Right lobe of liver (tissue), 6 donors: ENCODE results near the gene TRAPPC3. TPM values are rescaled to one million over a fixed set of nuclear protein-coding genes. Genes with fewer than 3 reads are reported as not detected.
A peak's percentile ranks its signal among the peaks of the same experiment; 100 is the strongest.

Experiments
- ATAC-seq, 4 donors: fragments of 200-7000 bp; cut with Tn5 transposase; one replicate each; pipeline ENCODE4 v1.9.1; 2020; ENCODE audit warnings: mild to moderate bottlenecking in 4 of 4, moderate library complexity in 4 of 4
- DNase-seq, 3 donors: peaks; one replicate each; pipeline ENCODE4 v3.0.0-alpha.2; 2020
- H3K27ac ChIP-seq, 3 donors: fragments of 200-600 bp; one replicate each; pipeline ENCODE4 v1.8.0; 2022
- H3K27me3 ChIP-seq, 2 donors: fragments of 200-600 bp; one replicate each; pipeline ENCODE4 v1.8.0; 2022
- H3K36me3 ChIP-seq, 4 donors: fragments of 200-600 bp; sonication (generic) in 1 of 4; one replicate each; pipeline versions ENCODE4 v1.5.1 to v1.8.0; 2017 to 2022; ENCODE audit warnings: control low read depth in 1 of 4
- H3K4me1 ChIP-seq, 4 donors: fragments of 200-600 bp; sonication (generic) in 1 of 4; one replicate each; pipeline versions ENCODE4 v1.5.1 to v1.8.0; 2017 to 2022; ENCODE audit warnings: control low read depth in 1 of 4
- H3K4me3 ChIP-seq, 3 donors: fragments of 200-600 bp; one replicate each; pipeline ENCODE4 v1.8.0; 2022
- H3K9me3 ChIP-seq, 4 donors: fragments of 200-600 bp; sonication (generic) in 1 of 4; one replicate each; pipeline versions ENCODE4 v1.5.1 to v1.8.0; 2017 to 2022; ENCODE audit warnings: control low read depth in 1 of 4
- CTCF ChIP-seq, 4 donors: fragments of 200-600 bp in 3 of 4; fragments of 450-650 bp in 1 of 4; IDR thresholded peaks; one replicate each; pipeline versions ENCODE4 v1.5.1 to v1.8.0; 2016 to 2022; ENCODE audit warnings: antibody characterized with exemption in 4 of 4, mild to moderate bottlenecking in 2 of 4
- POLR2A ChIP-seq: fragments of 450-650 bp; IDR thresholded peaks from one replicate; pipeline ENCODE4 v1.6.1; 2017; ENCODE audit warnings: antibody characterized with exemption, mild to moderate bottlenecking
- WGBS: methylation state at CpG from one replicate; pipeline ENCODE4 v1.1.6; 2018; ENCODE audit warnings: low coverage, low lambda C conversion rate; ENCODE audit not compliant: insufficient coverage; ENCODE audit errors: missing lambda C conversion rate; 5-methylcytosine and 5-hydroxymethylcytosine counted together
- intact Hi-C, 2 donors: fragments of 100-400 bp; cut with DNase I; formaldehyde crosslinking; loops; one replicate each; pipeline versions ENCODE4 v1.11.2 to v1.14.1; 2022
- total RNA-seq, 6 experiments: library from RNA; depleted of rRNA in 2 of 6; stranded (reverse); fragments of >200 nt in 2 of 6; fragmentation: NEBNext Ultra II Directional in 3 of 6; extraction: Animal tissue kit (Norgen Biotek cat#: 25700) in 3 of 6; gene quantifications; one replicate each; pipeline versions ENCODE4 v1.1.0 to v1.2.4, GENCODE V29; 2016 to 2023
- donor health status: DM: no; HTN: yes; CAD: no.
- donor health status: DM: no; HTN: no; CAD: no.
- donor health status: DM: no; HTN: no; CAD: no.
- donor health status: DM: no; HTN: yes; CAD: no.
- donor health status: DM: no; HTN: yes; CAD: no.

Gene TRAPPC3
- total RNA-seq, 6 experiments from 2014 or later: 26.0 to 52.4 (median 30.9) TPM

- Histone ChIP-seq H3K4me3 (no peak overlapping the region), H3K9me3 (no peaks in the 10 kb centered on the region), H3K27me3 (no peaks in the 10 kb centered on the region), H3K36me3 (peaks cover 0 to 41% (median 7%) of the 10 kb centered on the region in 4 donors), H3K4me1 (peaks cover 0 to 9% (median 0%) of the 10 kb centered on the region in 4 donors), H3K27ac (no peak overlapping the region)
- intact Hi-C loops: loop anchor here in 1 of 2 donors (10.0 kb wide), 1 partner anchor 93 kb away; no protein-coding TSS in a partner anchor
- WGBS: 90% methylated on average over 2 of the region's 13 CpGs
- ATAC-seq (no peak), DNase-seq (peak in 1 of 3 donors; percentile 34)
- TF ChIP-seq CTCF (IDR thresholded peaks at IDR 0.05) (no peak), POLR2A (no peak)
These were observed 57.6 kb downstream of the TRAPPC3 start for GRCh38 chr1:36091698-36092097.

- peaks cover 0 to 41% (median 7%) of the 10 kb centered on the region in 4 donors for H3K36me3 ChIP-seq
- no peak overlapping the region for H3K4me3 ChIP-seq
- H3K27me3 ChIP-seq: no peaks in the 10 kb centered on the region
- 80% methylated on average over 1 of the region's 4 CpGs for WGBS
- ATAC-seq (no peak), DNase-seq (peak in 1 of 3 donors; percentile 38)
- H3K9me3 ChIP-seq: no peaks in the 10 kb centered on the region
- H3K27ac ChIP-seq: no peak overlapping the region
- TF ChIP-seq CTCF (IDR thresholded peaks at IDR 0.05) (no peak), POLR2A (no peak)
- intact Hi-C loops: loop anchor here in 1 of 2 donors (10.0 kb wide), 1 partner anchor 94 kb away; no protein-coding TSS in a partner anchor
- peaks cover 0 to 9% (median 0%) of the 10 kb centered on the region in 4 donors for H3K4me1 ChIP-seq
These were observed 58.1 kb downstream of the TRAPPC3 start for GRCh38 chr1:36091141-36091540.

- H3K4me3 ChIP-seq: peak overlapping the region; percentile 84 to 94 (median 87)
- peaks cover 0 to 9% (median 0%) of the 10 kb centered on the region in 4 donors for H3K4me1 ChIP-seq
- ATAC-seq (peak in 2 of 4 donors; percentile 6 to 45), DNase-seq (peak in 2 of 3 donors; percentile 44 to 47)
- H3K27me3 ChIP-seq: no peaks in the 10 kb centered on the region
- intact Hi-C loops: loop anchor here (5.0 to 10.0 kb wide), 2 partner anchors 95 to 207 kb away; partner anchors contain the start of gene AGO1 (in 1 of the 2)
- TF ChIP-seq POLR2A: no peak
- no peak for TF ChIP-seq CTCF (IDR thresholded peaks at IDR 0.05)
- whole genome bisulfite sequencing: 7% methylated on average over 30 of the region's 32 CpGs
- H3K27ac ChIP-seq: peak overlapping the region; percentile 69 to 81 (median 79)
- peaks cover 0 to 35% (median 7%) of the 10 kb centered on the region in 4 donors for H3K36me3 ChIP-seq
- H3K9me3 ChIP-seq: no peaks in the 10 kb centered on the region
These were observed 59.7 kb downstream of the TRAPPC3 start for GRCh38 chr1:36089393-36090121.

GRCh38 chr1:36088577-36089392 is 60.5 kb downstream of the TRAPPC3 start, which contains the start of gene ADPRS:
Gene ADPRS (plus strand): TSS chr1:36088892. CDS start chr1:36088905, 13 bp downstream.
- ATAC-seq (peak; percentile 92 to 97 (median 92)), DNase-seq (peak; percentile 91 to 93 (median 93))
- WGBS: 7% methylated on average over 3 of the region's 84 CpGs
- Histone ChIP-seq H3K4me3 (peak within 1 kb of the TSS; percentile 84 to 94 (median 87)), H3K27ac (peak within 1 kb of the TSS; percentile 69 to 81 (median 79)), H3K4me1 (peaks cover 0 to 13% (median 0%) of the 10 kb centered on the region in 4 donors), H3K36me3 (peaks cover 0 to 27% (median 5%) of the 10 kb centered on the region in 4 donors), H3K27me3 (no peaks in the 10 kb centered on the region), H3K9me3 (no peaks in the 10 kb centered on the region)
- intact Hi-C loops: loop anchor here in 1 of 2 donors (5.0 kb wide), 1 partner anchor 206 kb away; the partner anchor contains the start of gene AGO1
- peak; percentile 86 for TF ChIP-seq POLR2A
- peak; percentile 98 to 99 (median 99) for TF ChIP-seq CTCF (IDR thresholded peaks at IDR 0.05)
